Colon (tissue), 2 donors: Measurements from ENCODE around the gene TAMM41.
"Not testable (repeated sequence)": the region's sequence is repeated elsewhere in the genome, so short reads cannot be mapped to it uniquely, and the experiment has no call there.

Experiments used
- FAIRE-seq: peaks from 2 replicates; lab custom pipeline; 2012; peaks lifted over from hg19 to GRCh38; lab: Jason Lieb, UNC
- donor health status: control.
- donor health status: control.

TAMM41 gene

DNA sequence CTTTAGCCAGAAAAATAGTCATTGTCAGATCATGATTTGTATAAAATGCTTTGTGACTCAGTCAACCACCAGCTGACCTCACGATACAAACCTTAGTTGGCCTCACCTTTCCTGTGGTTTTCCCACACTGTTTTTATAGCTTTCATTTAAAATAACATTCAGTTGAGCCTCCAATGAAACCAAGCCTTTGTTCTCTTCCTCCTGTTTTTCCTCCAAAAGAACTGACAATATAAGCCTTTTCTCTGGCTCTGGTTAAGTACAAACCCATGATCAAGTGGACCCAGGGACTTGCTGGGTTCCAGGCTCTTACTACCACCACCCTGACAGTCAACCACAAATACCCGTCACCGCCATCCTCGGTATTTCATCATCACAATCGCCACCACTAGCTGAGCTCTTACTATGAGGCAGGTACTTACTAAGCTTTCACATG, 81.7 kb downstream of the TAMM41 start:
- no peak for FAIRE-seq

DNA sequence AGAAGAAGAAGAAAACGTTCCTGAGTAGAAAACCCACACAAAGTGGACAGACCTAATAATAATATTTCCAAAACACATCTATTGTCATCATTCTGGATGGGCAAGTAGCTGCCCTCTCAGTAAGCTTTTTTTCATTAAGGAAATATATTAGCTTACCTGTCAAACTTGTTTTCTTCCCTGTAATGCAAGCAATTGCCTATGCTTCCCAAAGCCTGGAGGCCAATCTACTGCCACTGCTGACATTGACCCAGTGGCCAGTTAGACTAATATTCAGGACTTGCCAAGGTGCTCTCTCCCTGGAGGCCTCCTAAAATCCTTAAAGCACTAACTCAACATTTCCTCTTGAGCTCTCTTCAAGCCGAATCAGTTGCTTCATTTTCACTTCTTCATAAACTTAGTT, 86.7 kb downstream of the TAMM41 start:
- no peak for FAIRE-seq

DNA sequence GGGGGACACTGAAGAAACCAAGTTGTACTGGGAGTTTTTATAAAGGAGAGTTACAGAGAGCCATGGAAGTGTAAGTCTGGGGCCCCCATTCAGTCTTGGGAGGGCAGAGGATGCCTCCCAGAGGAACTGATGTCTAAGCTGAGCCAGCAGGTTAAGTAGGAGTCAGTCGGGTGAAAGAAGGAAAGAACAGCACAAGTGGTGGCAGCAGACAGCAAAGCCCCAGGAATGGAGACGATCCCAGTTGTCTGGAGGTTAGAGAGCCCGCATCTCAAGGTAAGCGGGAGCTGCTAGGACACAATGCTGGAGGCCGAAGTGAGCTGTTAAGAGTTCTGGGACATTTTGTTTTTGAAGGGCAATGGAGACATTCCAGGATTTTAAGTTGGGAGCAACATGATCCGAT, 88.8 kb downstream of the TAMM41 start:
- no peak for FAIRE-seq

DNA sequence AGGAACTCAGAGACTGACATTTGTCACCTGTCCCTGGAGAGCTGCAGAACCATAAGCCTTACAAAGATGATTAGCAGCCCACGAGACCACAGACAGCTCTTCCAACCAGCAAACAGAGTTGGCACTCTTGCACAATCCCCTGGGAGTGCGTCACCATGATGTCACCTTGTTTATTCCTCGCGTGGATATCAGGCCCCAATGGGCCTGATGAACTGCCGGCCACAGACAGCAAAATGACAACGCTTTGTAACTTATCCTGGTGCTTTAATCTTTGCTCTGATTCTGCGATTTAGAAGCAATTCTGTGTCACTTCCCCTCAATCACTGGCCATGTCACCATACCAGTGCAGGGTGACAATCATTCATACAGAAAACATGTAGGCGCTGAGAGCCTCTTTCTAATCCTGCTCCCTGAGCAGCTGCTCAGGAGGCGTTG, 89.2 kb downstream of the TAMM41 start:
- FAIRE-seq: no peak

DNA sequence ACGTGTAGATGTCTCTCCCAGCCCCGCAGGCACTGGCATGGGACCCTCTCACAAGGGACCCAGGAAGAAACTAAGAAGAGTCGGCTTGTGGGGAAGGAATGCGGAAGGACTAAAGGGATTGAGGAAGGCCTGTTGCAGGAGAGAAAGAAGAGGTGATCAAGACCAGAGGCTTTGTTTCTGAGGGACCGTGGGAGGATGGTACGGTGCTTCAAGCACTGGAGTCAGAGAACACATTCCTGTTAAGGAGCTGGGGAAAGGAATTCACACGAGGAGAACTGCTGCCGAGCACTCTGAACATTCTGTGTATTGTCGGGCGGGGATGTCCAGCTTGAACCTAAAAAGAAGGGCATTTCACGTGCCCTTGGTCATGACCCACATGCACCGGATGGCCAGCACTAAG, 91.4 kb downstream of the TAMM41 start:
- FAIRE-seq: no peak

DNA sequence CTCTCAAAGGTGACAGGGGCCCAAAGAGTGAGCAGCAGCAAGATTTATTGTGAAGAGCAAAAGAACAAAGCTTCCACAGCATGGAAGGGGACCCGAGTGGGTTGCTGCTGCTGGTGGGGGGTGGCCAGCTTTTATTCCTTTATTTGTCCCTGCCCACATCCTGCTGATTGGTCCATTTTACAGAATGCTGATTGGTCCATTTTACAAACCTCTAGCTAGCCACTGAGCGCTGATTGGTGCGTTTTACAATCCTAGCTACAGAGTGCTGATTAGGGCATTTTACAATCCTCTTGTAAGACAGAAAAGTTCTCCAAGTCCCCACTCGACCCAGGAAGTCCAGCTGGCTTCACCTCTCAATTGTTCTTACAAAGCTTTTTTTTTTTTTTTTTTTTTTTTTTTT, 94.4 kb downstream of the TAMM41 start:
- not testable (repeated sequence) for FAIRE-seq

DNA sequence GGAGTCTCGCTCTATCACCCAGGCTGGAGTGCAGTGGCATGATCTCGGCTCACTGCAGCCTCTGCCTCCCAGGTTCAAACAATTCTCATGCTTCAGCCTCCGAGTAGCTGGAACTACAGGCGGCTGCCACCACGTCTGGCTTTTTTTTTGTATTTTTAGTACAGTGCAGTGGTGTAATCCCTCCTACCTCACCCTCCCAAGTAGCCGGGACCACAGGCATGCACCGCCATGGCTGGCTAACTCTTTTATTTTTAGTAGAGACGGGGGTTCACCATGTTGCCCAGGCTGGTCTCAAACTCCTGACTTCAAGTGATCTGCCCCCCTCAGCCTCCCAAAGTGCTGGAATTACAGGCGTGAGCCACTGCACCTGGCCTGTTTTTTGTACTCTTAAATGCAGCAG, 98.4 kb downstream of the TAMM41 start:
- not testable (repeated sequence) for FAIRE-seq
